ENCODE data around the gene CHMP1A. TPM values are rescaled to one million over a fixed set of nuclear protein-coding genes. Genes with fewer than 3 reads are reported as not detected.

Gene CHMP1A
- total RNA-seq, 1 experiment from 2014 or later = 158 TPM

DNA sequence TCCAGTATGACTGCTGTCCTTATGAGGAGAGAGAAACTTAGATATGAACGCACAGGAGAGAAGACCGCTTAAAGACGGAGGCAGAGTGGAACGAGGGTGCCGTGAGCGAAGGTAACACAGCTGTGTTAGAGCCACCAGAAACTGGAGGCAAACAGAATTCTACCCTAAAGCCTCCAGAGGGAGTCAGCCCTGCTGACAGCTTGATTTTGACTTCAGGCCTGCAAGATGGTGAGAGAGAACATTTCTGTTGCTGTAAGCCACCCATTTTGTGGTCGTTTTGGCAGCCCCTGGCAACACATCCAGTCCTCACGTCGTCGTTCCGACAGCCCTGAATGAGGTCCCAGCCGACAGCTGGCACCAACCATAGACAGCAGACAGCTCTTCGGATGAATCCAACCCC lies 46.8 kb upstream of the CHMP1A start (continued):
- TF ChIP-seq, protein P1, sequence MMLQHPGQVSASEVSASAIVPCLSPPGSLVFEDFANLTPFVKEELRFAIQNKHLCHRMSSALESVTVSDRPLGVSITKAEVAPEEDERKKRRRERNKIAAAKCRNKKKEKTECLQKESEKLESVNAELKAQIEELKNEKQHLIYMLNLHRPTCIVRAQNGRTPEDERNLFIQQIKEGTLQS (IDR thresholded peaks at IDR 0.05) = no peak
- TF ChIP-seq ZFX (IDR thresholded peaks at IDR 0.05) (no peak), CEBPB (IDR thresholded peaks at IDR 0.05; ENCODE audit: low read depth) (no peak), POLR2AphosphoS5 (IDR thresholded peaks at IDR 0.05; ENCODE audit: low read depth, low read length) (no peak), ZNF274 (IDR thresholded peaks at IDR 0.05; ENCODE audit: low read depth, low read length) (no peak), SRF (IDR thresholded peaks at IDR 0.05; ENCODE audit: low read depth) (no peak), POLR2A (IDR thresholded peaks at IDR 0.05; ENCODE audit: borderline replicate concordance, extremely low read depth, insufficient read depth, insufficient read length) (no peak), EZH2phosphoT487 (IDR thresholded peaks at IDR 0.05; ENCODE audit: borderline replicate concordance) (no peak)
- TF ChIP-seq, protein P2, sequence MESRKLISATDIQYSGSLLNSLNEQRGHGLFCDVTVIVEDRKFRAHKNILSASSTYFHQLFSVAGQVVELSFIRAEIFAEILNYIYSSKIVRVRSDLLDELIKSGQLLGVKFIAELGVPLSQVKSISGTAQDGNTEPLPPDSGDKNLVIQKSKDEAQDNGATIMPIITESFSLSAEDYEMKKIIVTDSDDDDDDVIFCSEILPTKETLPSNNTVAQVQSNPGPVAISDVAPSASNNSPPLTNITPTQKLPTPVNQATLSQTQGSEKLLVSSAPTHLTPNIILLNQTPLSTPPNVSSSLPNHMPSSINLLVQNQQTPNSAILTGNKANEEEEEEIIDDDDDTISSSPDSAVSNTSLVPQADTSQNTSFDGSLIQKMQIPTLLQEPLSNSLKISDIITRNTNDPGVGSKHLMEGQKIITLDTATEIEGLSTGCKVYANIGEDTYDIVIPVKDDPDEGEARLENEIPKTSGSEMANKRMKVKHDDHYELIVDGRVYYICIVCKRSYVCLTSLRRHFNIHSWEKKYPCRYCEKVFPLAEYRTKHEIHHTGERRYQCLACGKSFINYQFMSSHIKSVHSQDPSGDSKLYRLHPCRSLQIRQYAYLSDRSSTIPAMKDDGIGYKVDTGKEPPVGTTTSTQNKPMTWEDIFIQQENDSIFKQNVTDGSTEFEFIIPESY (IDR thresholded peaks at IDR 0.05; ENCODE audit: extremely low read depth, insufficient replicate concordance, low read length) = no peak

DNA sequence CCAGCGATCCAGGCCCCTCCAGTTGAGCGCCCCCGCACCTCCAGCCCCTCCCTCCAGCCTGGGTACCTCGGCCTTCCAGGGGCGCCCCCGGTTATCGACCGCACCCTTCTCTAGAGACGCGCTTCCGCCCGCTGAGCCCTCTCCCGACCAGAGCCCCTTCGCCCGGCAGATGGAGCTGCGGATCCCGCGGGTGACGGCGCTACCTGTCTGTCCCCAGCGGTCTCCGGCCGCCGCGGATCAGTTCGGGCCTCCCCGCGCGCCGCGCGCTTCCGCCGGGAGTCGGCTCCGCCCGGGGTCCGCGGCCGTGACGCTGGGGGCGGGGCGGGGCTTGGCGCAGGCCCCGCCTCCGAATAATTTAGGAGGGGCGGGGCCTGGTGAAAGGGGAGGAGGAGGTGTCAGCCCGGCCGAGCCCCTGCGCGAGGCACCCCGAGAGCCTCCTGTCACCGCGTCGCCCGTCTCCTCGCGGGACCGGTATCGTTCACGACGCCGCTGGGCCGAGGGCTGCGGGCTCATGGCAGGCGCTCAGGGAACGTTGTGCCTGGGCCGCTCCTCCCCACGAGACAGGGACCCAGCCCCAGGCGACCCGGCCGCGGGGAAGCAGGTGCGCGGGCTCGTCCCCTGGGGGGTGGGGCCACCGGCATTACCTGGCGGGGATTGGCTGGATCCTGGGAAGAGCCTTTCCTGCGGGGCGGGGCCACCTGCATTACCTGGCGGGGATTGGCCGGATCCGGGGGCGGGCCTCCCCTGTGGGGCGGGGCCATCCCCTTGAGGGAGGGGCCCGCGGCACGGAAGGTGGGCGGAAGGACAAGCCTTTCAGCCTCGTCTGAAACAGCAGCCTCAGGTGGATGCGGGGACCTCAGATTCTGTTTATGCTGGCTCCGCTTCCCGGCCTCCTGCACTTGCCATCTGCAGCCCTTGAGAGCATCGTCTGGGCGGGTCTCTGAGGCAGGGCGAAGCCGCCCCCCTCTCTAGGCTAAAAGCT lies 44.2 kb upstream of the CHMP1A start, which contains the start of gene SPATA2L:
Gene SPATA2L, minus strand, starts transcription at position 281 of the 982 bp plus-strand sequence. CDS start 473 bp downstream, outside the sequence.
- ChIA-PET POLR2A (interaction anchor here (0.9 to 2.0 kb wide), 5 partner anchors 9 to 221 kb away, joined by 3 to 5 read pairs (median 4); partner anchors contain the start of genes TCF25 and TUBB3), RAD21 (ENCODE audit: low non-redundant PET in 1 of 2, low total read pairs in 2 of 2, uncharacterized antibody in 2 of 2, unreplicated experiment in 2 of 2) (no interaction called here), CTCF (interaction anchor here (1.1 to 2.8 kb wide), 4 partner anchors 45 to 209 kb away, joined by 3 to 20 read pairs (median 4); partner anchors contain the start of genes CHMP1A and SPATA33)
- H3K9ac ChIP-seq (ENCODE audit: low read length) = peak within 1 kb of the TSS; percentile 85
- no peaks in the 10 kb centered on the region for H3K27me3 ChIP-seq (ENCODE audit: insufficient read depth, low read length)
- H2AFZ ChIP-seq (ENCODE audit: low read depth, low read length, poor library complexity, severe bottlenecking) = peak within 1 kb of the TSS; percentile 80
- intact Hi-C loops (cut with micrococcal nuclease) = no loop called here
- no peaks in the 10 kb centered on the region for H3K9me3 ChIP-seq (ENCODE audit: control insufficient read depth in 1 of 2, insufficient read depth in 1 of 2, low read depth in 1 of 2, low read length in 2 of 2)
- DNase-seq (ENCODE audit: low read depth, low spot score) (peak; percentile 95), ATAC-seq (peak; percentile 76)
- H3K36me3 ChIP-seq (ENCODE audit: control insufficient read depth in 1 of 2, insufficient read depth in 2 of 2, low read length in 2 of 2) = peaks cover 6 to 12% of the 10 kb centered on the region in 2 experiments; a peak in 2 of 4 replicates
- H3K27ac ChIP-seq (ENCODE audit: low read depth, low read length) = peak within 1 kb of the TSS; percentile 88
- peaks cover 3% of the 10 kb centered on the region; the same call in 1 of the 2 replicates for H4K20me1 ChIP-seq (ENCODE audit: insufficient read depth)
- no TSS peak for BruUV-seq (replicated peaks)
- peaks cover 24% of the 10 kb centered on the region for H3K79me2 ChIP-seq (ENCODE audit: insufficient read depth, low read length)
- peak within 1 kb of the TSS; percentile 76 to 90 for H3K4me3 ChIP-seq (replicated peaks in 1 of 2; ENCODE audit: low read depth in 1 of 2, low read length in 2 of 2)
- peak within 1 kb of the TSS; percentile 98 for H3K4me2 ChIP-seq (ENCODE audit: low read length)
- peaks cover 21 to 39% of the 10 kb centered on the region in 2 experiments for H3K4me1 ChIP-seq (ENCODE audit: control insufficient read depth in 1 of 2, insufficient read depth in 2 of 2, low read length in 2 of 2)
- H3K9me2 ChIP-seq (ENCODE audit: insufficient read depth) = no peaks in the 10 kb centered on the region
- TF ChIP-seq FOSL1 (IDR thresholded peaks at IDR 0.05; ENCODE audit: low read depth) = no peak
- TF ChIP-seq EGR1 (IDR thresholded peaks at IDR 0.05; ENCODE audit: low read depth) = no peak
- TF ChIP-seq, protein P3, sequence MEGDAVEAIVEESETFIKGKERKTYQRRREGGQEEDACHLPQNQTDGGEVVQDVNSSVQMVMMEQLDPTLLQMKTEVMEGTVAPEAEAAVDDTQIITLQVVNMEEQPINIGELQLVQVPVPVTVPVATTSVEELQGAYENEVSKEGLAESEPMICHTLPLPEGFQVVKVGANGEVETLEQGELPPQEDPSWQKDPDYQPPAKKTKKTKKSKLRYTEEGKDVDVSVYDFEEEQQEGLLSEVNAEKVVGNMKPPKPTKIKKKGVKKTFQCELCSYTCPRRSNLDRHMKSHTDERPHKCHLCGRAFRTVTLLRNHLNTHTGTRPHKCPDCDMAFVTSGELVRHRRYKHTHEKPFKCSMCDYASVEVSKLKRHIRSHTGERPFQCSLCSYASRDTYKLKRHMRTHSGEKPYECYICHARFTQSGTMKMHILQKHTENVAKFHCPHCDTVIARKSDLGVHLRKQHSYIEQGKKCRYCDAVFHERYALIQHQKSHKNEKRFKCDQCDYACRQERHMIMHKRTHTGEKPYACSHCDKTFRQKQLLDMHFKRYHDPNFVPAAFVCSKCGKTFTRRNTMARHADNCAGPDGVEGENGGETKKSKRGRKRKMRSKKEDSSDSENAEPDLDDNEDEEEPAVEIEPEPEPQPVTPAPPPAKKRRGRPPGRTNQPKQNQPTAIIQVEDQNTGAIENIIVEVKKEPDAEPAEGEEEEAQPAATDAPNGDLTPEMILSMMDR (IDR thresholded peaks at IDR 0.05 in 2 of 3, conservative IDR thresholded peaks at IDR 0.05 in 1 of 3; ENCODE audit: borderline replicate concordance in 1 of 3, insufficient read depth in 1 of 3, low read depth in 2 of 3, low read length in 2 of 3) = peak in 1 of 3 experiments; percentile 29; a peak in 2 of 6 replicates
- TF ChIP-seq EZH2phosphoT487 (IDR thresholded peaks at IDR 0.05; ENCODE audit: borderline replicate concordance) = no peak
- peak; percentile 95 for TF ChIP-seq POLR2AphosphoS5 (IDR thresholded peaks at IDR 0.05; ENCODE audit: low read depth, low read length)
- TF ChIP-seq ZNF274 (IDR thresholded peaks at IDR 0.05; ENCODE audit: low read depth, low read length) = no peak
- TF ChIP-seq YY1 (IDR thresholded peaks at IDR 0.05; ENCODE audit: extremely low read depth, insufficient replicate concordance, low read depth, low read length) = peak; percentile 20
- TF ChIP-seq EZH2 (IDR thresholded peaks at IDR 0.05) = no peak
- TF ChIP-seq ZFX (IDR thresholded peaks at IDR 0.05) = peak; percentile 64; the same call in 1 of the 2 replicates
- TF ChIP-seq POLR2A (IDR thresholded peaks at IDR 0.05; ENCODE audit: borderline replicate concordance, extremely low read depth, insufficient read depth, insufficient read length) = peak; percentile 78
- no peak for TF ChIP-seq CBX3 (IDR thresholded peaks at IDR 0.05; ENCODE audit: low read depth)
- TF ChIP-seq SP1 (IDR thresholded peaks at IDR 0.05; ENCODE audit: low read depth) = no peak

All from HCT116 (cell line).